ENCODE data around the gene MBOAT1.

DNA sequence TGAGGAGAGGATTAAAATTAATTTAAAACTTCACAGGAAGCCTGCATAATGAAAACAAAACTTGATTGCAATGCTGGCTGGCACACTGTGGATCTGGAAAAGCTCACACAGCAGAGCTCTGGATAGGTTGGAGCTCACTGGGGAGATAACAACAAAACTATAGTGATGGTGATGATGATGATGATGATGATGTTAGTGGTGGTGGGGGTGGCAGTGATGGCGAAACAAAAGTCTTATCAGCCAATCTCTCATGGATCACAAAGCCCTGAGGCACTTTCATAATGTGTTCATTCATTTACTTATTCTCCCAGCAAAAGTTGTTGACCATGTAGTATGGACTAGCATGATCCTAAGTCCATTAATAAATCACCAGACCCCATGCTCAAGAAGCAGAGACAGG, 152.0 kb downstream of the MBOAT1 start:
- TF ChIP-seq, protein P1, sequence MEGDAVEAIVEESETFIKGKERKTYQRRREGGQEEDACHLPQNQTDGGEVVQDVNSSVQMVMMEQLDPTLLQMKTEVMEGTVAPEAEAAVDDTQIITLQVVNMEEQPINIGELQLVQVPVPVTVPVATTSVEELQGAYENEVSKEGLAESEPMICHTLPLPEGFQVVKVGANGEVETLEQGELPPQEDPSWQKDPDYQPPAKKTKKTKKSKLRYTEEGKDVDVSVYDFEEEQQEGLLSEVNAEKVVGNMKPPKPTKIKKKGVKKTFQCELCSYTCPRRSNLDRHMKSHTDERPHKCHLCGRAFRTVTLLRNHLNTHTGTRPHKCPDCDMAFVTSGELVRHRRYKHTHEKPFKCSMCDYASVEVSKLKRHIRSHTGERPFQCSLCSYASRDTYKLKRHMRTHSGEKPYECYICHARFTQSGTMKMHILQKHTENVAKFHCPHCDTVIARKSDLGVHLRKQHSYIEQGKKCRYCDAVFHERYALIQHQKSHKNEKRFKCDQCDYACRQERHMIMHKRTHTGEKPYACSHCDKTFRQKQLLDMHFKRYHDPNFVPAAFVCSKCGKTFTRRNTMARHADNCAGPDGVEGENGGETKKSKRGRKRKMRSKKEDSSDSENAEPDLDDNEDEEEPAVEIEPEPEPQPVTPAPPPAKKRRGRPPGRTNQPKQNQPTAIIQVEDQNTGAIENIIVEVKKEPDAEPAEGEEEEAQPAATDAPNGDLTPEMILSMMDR (IDR thresholded peaks at IDR 0.05) = no peak
- TF ChIP-seq EP300 (IDR thresholded peaks at IDR 0.05) = no peak
- no peak for TF ChIP-seq POLR2A (IDR thresholded peaks at IDR 0.05)
- TF ChIP-seq POLR2AphosphoS5 (IDR thresholded peaks at IDR 0.05) = no peak

All from suprapubic skin (tissue), 4 donors.